NCI-H1092 treated with DMSO at 0.1 percent for 48 hours (cell line): ENCODE data around the gene TTC29.
"Not testable (repeated sequence)": the region's sequence is repeated elsewhere in the genome, so short reads cannot be mapped to it uniquely, and the experiment has no call there.

ENCODE experiments used
- DNase-seq: peaks from one replicate; lab custom pipeline; 2025; lab: John Stamatoyannopoulos, UW

Gene TTC29

DNA sequence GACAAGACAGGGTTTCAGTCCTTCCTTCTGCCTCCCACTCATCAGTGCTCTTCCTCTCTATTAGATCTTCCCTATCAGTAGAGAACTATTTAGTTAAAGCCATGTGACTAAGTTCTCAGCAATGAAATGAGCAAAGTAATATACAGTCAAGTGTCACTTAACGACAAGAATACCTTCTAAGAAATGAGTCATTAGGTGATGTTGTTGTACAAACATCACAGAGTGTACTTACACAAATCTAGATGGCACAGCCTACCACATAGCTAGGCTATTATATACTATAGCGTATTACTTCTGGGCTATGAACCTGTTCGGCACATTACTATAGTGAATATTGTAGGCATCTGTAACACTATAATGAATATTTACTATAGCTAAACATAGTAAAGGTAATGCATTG, 235.7 kb downstream of the TTC29 start:
- no peak for DNase-seq

- DNase-seq, result no peak
Measured at GRCh38 chr4:146699910-146700309, 245.8 kb downstream of the TTC29 start.

- no peak for DNase-seq
Measured at GRCh38 chr4:146674829-146675570, 270.7 kb downstream of the TTC29 start.

DNA sequence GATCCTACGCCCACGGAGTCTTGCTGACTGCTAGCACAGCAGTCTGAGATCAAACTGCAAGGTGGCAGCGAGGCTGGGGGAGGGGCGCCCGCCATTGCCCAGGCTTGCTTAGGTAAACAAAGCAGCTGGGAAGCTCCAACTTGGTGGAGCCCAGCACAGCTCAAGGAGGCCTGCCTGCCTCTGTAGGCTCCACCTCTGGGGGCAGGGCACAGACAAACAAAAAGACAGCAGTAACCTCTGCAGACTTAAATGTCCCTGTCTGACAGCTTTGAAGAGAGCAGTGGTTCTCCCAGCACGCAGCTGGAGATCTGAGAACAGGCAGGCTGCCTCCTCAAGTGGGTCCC, 281.7 kb downstream of the TTC29 start:
- DNase-seq, result not testable (repeated sequence)

GRCh38 chr4:146661367-146661766, 284.3 kb downstream of the TTC29 start:
- no peak for DNase-seq
